WTC11 (cell line): ENCODE data around the gene CDC45. TPM values are rescaled to one million over a fixed set of nuclear protein-coding genes. Genes with fewer than 3 reads are reported as not detected.
A peak's percentile ranks its signal among the peaks of the same experiment; 100 is the strongest.

Experiments used
- ATAC-seq: fragments of 200-7000 bp; cut with Tn5 transposase; 2 replicates; pipeline ENCODE4 v1.10.0; 2021; ENCODE audit warnings: mild to moderate bottlenecking, moderate library complexity
- CTCF ChIA-PET: fragments of 300-600 bp; sonication (Branson Sonifier 250); formaldehyde crosslinking; loops from one replicate; lab custom pipeline; 2021; ENCODE audit warnings: antibody characterized with exemption; lab: Charles Lee
- POLR2A ChIA-PET: fragments of 350-600 bp; sonication (Branson Sonifier 250); formaldehyde crosslinking; loops from one replicate; lab custom pipeline; 2021; ENCODE audit warnings: antibody characterized with exemption; lab: Charles Lee
- DNase-seq: peaks from one replicate; pipeline ENCODE4 v3.0.0; 2021; ENCODE audit warnings: low spot score
- H3K27ac Mint-ChIP-seq: 2 replicates; pipeline ENCODE4 v1.8.0; 2021; ENCODE audit warnings: mixed read lengths
- H3K27me3 Mint-ChIP-seq: 2 replicates; pipeline ENCODE4 v1.8.0; 2021; ENCODE audit warnings: low read depth, mild to moderate bottlenecking, moderate library complexity, mixed read lengths
- H3K36me3 Mint-ChIP-seq: 2 replicates; pipeline ENCODE4 v1.8.0; 2021; ENCODE audit warnings: mixed read lengths
- H3K4me1 Mint-ChIP-seq: 2 replicates; pipeline ENCODE4 v1.8.0; 2022; ENCODE audit warnings: mixed read lengths
- H3K4me3 Mint-ChIP-seq: 2 replicates; pipeline ENCODE4 v1.8.0; 2021; ENCODE audit warnings: mild to moderate bottlenecking, moderate library complexity, mixed read lengths
- H3K9me3 Mint-ChIP-seq: 2 replicates; pipeline ENCODE4 v1.8.0; 2021; ENCODE audit warnings: mixed read lengths
- FOXJ3 ChIP-seq: sonication (generic); formaldehyde crosslinking; IDR thresholded peaks from 2 replicates; pipeline ENCODE4 v1.9.0; 2021; ENCODE audit warnings: missing genetic modification reagents, mild to moderate bottlenecking, borderline replicate concordance
- IRF2 ChIP-seq: sonication (generic); formaldehyde crosslinking; IDR thresholded peaks from 2 replicates; pipeline ENCODE4 v1.8.0; 2022; ENCODE audit warnings: low read depth, missing genetic modification reagents, borderline replicate concordance
- KAT7 ChIP-seq: sonication (generic); formaldehyde crosslinking; IDR thresholded peaks from 2 replicates; pipeline ENCODE4 v1.8.1; 2023; ENCODE audit warnings: missing genetic modification reagents, mild to moderate bottlenecking, borderline replicate concordance
- NFATC4 ChIP-seq: fragments of 250-450 bp; sonication (Bioruptor Pico); IDR thresholded peaks from 2 replicates; pipeline ENCODE4 v1.9.0; 2021; ENCODE audit warnings: mild to moderate bottlenecking
- NFYB ChIP-seq: sonication (generic); formaldehyde crosslinking; conservative IDR thresholded peaks from 2 replicates; pipeline ENCODE4 v1.8.0; 2022; ENCODE audit warnings: low read depth, missing genetic modification reagents
- TCF7 ChIP-seq: sonication (generic); formaldehyde crosslinking; IDR thresholded peaks from 2 replicates; pipeline ENCODE4 v1.8.0; 2022; ENCODE audit warnings: mild to moderate bottlenecking, low read depth, missing genetic modification reagents, moderate library complexity
- ZNF263 ChIP-seq: sonication (generic); formaldehyde crosslinking; IDR thresholded peaks from 2 replicates; pipeline ENCODE4 v1.8.1; 2022; ENCODE audit warnings: low read depth, mild to moderate bottlenecking, moderate library complexity, missing genetic modification reagents
- total RNA-seq: library from RNA; stranded (reverse); gene quantifications from 3 replicates; pipeline ENCODE4 v1.2.3, GENCODE V29; 2021
- TF ChIP-seq, protein P1 (sequence below): sonication (generic); formaldehyde crosslinking; IDR thresholded peaks from 2 replicates; pipeline ENCODE4 v1.8.1; 2023; ENCODE audit warnings: mild to moderate bottlenecking, missing genetic modification reagents, moderate library complexity
- TF ChIP-seq, protein P2 (sequence below): fragments of 250-450 bp; sonication (Bioruptor Pico); IDR thresholded peaks from 2 replicates; pipeline ENCODE4 v1.9.0; 2021; ENCODE audit warnings: mild to moderate bottlenecking
- TF ChIP-seq, protein P3 (sequence below): sonication (generic); formaldehyde crosslinking; IDR thresholded peaks from 2 replicates; pipeline ENCODE4 v1.8.1; 2023; ENCODE audit warnings: mild to moderate bottlenecking, moderate library complexity, missing genetic modification reagents
- TF ChIP-seq, protein P4 (sequence below): sonication (generic); formaldehyde crosslinking; IDR thresholded peaks from 2 replicates; pipeline ENCODE4 v1.8.1; 2023; ENCODE audit warnings: mild to moderate bottlenecking, missing genetic modification reagents, borderline replicate concordance
- TF ChIP-seq, protein P5 (sequence below): fragments of 250-450 bp; sonication (Bioruptor Pico); conservative IDR thresholded peaks from 2 replicates; pipeline ENCODE4 v1.9.0; 2021; ENCODE audit warnings: mild to moderate bottlenecking
- TF ChIP-seq, protein P6 (sequence below): sonication (generic); formaldehyde crosslinking; IDR thresholded peaks from 2 replicates; pipeline ENCODE4 v1.8.0; 2022; ENCODE audit warnings: missing genetic modification reagents
- TF ChIP-seq, protein P7 (sequence below): fragments of 250-450 bp; sonication (Bioruptor Pico); IDR thresholded peaks from 2 replicates; pipeline ENCODE4 v1.8.0; 2021; ENCODE audit warnings: mild to moderate bottlenecking

CDC45 gene
- total RNA-seq, 1 experiment from 2014 or later = 38.1 TPM

DNA sequence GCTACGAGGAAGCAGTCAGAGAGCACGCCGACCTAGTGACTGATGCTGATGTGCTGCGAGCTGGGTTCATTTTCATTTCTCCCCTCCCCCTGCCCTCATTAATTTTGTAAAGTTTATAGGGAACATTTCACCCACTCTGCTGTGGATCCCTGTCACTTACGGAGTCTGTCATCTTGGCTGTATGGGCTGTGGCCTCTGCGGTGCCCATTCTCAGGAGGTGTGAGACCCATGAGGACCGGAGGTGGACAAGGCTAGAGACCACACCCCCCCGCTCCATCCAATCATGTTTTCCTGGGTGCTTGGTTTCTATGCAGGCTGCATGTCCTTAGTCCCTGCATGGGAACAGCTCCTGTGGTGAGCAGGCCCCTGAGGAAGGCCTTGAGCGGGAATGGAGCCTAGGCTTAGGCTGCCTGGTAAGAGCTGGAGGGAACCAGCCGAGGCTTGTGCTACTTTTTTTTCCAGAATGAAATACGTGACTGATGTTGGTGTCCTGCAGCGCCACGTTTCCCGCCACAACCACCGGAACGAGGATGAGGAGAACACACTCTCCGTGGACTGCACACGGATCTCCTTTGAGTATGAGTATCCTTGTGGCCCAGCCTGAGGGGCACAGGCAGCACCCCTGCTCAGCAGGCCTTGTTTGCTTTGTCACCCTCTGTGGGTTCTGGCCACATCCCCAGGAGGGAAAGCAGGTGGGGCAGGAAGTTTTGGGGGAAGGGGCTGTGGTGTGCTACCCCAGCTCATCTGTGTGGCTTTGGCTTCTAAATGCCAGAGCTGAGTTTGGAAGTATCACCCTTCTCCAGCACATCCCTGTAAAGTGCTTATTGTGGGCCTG is 25.4 kb downstream of the CDC45 start:
- DNase-seq (no peak), ATAC-seq (no peak)
- Mint-ChIP-seq H3K36me3 (peaks cover 17% of the 10 kb centered on the region), H3K9me3 (no peaks in the 10 kb centered on the region), H3K4me3 (no peak overlapping the region), H3K27ac (no peak overlapping the region), H3K4me1 (peaks cover 5% of the 10 kb centered on the region; the same call in 1 of the 2 replicates), H3K27me3 (no peaks in the 10 kb centered on the region)
- ChIA-PET POLR2A (no interaction called here), CTCF (interaction anchor here (0.6 kb wide), 1 partner anchor 217 kb away, joined by 5 read pairs; no protein-coding TSS in a partner anchor)
- no peak for TF ChIP-seq NFATC4 (CRISPR knock-in tag)
- TF ChIP-seq, protein P1, sequence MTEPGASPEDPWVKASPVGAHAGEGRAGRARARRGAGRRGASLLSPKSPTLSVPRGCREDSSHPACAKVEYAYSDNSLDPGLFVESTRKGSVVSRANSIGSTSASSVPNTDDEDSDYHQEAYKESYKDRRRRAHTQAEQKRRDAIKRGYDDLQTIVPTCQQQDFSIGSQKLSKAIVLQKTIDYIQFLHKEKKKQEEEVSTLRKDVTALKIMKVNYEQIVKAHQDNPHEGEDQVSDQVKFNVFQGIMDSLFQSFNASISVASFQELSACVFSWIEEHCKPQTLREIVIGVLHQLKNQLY (CRISPR knock-in tag) = no peak
- TF ChIP-seq, protein P2, sequence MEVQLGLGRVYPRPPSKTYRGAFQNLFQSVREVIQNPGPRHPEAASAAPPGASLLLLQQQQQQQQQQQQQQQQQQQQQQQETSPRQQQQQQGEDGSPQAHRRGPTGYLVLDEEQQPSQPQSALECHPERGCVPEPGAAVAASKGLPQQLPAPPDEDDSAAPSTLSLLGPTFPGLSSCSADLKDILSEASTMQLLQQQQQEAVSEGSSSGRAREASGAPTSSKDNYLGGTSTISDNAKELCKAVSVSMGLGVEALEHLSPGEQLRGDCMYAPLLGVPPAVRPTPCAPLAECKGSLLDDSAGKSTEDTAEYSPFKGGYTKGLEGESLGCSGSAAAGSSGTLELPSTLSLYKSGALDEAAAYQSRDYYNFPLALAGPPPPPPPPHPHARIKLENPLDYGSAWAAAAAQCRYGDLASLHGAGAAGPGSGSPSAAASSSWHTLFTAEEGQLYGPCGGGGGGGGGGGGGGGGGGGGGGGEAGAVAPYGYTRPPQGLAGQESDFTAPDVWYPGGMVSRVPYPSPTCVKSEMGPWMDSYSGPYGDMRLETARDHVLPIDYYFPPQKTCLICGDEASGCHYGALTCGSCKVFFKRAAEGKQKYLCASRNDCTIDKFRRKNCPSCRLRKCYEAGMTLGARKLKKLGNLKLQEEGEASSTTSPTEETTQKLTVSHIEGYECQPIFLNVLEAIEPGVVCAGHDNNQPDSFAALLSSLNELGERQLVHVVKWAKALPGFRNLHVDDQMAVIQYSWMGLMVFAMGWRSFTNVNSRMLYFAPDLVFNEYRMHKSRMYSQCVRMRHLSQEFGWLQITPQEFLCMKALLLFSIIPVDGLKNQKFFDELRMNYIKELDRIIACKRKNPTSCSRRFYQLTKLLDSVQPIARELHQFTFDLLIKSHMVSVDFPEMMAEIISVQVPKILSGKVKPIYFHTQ = no peak
- TF ChIP-seq, protein P3, sequence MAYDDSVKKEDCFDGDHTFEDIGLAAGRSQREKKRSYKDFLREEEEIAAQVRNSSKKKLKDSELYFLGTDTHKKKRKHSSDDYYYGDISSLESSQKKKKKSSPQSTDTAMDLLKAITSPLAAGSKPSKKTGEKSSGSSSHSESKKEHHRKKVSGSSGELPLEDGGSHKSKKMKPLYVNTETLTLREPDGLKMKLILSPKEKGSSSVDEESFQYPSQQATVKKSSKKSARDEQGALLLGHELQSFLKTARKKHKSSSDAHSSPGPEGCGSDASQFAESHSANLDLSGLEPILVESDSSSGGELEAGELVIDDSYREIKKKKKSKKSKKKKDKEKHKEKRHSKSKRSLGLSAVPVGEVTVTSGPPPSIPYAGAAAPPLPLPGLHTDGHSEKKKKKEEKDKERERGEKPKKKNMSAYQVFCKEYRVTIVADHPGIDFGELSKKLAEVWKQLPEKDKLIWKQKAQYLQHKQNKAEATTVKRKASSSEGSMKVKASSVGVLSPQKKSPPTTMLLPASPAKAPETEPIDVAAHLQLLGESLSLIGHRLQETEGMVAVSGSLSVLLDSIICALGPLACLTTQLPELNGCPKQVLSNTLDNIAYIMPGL (CRISPR knock-in tag) = no peak
- TF ChIP-seq NFYB (CRISPR knock-in tag) = no peak
- TF ChIP-seq FOXJ3 (CRISPR knock-in tag) = no peak

DNA sequence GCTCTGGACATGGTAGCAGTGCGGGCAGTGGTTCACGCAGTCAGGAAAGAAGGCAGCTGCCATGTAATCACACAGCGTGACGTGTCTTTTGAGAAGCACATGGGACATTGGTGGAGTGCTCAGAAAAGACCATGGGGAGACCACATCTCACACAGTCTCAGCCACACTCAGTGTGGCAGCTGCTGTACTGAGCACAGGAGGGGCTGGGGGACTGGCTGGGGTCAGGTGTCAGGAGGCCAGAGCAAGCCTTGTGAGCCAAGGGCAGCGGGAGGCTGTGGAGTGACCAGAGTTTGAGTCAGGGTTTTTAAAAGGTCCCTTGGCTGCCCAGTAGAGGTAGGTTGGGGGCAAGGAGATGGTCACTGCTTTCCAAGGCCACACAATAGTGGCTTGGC is 26.0 kb downstream of the CDC45 start:
- Mint-ChIP-seq H3K36me3 (peaks cover 17% of the 10 kb centered on the region), H3K4me3 (no peak overlapping the region), H3K27me3 (no peaks in the 10 kb centered on the region)
- no peak for ATAC-seq
- no peak for TF ChIP-seq NFYB (CRISPR knock-in tag)
- TF ChIP-seq, protein P4, sequence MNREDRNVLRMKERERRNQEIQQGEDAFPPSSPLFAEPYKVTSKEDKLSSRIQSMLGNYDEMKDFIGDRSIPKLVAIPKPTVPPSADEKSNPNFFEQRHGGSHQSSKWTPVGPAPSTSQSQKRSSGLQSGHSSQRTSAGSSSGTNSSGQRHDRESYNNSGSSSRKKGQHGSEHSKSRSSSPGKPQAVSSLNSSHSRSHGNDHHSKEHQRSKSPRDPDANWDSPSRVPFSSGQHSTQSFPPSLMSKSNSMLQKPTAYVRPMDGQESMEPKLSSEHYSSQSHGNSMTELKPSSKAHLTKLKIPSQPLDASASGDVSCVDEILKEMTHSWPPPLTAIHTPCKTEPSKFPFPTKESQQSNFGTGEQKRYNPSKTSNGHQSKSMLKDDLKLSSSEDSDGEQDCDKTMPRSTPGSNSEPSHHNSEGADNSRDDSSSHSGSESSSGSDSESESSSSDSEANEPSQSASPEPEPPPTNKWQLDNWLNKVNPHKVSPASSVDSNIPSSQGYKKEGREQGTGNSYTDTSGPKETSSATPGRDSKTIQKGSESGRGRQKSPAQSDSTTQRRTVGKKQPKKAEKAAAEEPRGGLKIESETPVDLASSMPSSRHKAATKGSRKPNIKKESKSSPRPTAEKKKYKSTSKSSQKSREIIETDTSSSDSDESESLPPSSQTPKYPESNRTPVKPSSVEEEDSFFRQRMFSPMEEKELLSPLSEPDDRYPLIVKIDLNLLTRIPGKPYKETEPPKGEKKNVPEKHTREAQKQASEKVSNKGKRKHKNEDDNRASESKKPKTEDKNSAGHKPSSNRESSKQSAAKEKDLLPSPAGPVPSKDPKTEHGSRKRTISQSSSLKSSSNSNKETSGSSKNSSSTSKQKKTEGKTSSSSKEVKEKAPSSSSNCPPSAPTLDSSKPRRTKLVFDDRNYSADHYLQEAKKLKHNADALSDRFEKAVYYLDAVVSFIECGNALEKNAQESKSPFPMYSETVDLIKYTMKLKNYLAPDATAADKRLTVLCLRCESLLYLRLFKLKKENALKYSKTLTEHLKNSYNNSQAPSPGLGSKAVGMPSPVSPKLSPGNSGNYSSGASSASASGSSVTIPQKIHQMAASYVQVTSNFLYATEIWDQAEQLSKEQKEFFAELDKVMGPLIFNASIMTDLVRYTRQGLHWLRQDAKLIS (CRISPR knock-in tag) = no peak
- no peak for TF ChIP-seq IRF2 (CRISPR knock-in tag)
- TF ChIP-seq, protein P5, sequence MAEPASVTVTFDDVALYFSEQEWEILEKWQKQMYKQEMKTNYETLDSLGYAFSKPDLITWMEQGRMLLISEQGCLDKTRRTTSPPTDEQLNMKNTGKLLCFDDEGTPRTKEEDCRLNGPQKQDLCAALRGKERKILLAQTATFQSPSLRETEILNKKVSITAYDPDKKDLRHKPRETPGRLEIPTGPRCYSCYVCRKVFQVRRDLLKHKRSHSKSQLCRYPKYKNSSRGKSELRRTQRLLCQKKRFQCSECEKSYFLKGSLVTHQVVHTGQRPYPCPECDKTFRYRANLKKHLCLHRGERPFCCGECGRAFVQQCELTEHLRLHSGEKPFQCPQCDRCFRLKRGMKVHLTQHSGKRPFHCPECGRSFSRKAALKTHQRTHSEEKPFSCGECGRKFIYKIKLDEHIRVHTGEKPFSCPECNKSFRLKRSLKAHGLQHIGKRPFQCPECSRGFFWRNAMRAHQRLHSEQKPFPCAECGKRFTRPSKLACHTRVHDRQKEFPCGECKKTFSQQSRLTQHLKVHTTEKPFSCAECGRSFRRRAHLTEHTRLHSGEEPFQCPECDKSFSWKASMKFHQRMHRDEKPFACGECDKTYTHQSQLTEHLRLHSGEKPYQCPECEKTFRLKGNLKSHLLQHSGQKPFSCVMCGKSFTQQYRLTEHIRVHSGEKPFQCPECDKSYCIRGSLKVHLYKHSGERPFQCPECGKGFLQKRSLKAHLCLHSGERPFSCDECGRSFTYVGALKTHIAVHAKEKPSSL = no peak
- TF ChIP-seq, protein P6, sequence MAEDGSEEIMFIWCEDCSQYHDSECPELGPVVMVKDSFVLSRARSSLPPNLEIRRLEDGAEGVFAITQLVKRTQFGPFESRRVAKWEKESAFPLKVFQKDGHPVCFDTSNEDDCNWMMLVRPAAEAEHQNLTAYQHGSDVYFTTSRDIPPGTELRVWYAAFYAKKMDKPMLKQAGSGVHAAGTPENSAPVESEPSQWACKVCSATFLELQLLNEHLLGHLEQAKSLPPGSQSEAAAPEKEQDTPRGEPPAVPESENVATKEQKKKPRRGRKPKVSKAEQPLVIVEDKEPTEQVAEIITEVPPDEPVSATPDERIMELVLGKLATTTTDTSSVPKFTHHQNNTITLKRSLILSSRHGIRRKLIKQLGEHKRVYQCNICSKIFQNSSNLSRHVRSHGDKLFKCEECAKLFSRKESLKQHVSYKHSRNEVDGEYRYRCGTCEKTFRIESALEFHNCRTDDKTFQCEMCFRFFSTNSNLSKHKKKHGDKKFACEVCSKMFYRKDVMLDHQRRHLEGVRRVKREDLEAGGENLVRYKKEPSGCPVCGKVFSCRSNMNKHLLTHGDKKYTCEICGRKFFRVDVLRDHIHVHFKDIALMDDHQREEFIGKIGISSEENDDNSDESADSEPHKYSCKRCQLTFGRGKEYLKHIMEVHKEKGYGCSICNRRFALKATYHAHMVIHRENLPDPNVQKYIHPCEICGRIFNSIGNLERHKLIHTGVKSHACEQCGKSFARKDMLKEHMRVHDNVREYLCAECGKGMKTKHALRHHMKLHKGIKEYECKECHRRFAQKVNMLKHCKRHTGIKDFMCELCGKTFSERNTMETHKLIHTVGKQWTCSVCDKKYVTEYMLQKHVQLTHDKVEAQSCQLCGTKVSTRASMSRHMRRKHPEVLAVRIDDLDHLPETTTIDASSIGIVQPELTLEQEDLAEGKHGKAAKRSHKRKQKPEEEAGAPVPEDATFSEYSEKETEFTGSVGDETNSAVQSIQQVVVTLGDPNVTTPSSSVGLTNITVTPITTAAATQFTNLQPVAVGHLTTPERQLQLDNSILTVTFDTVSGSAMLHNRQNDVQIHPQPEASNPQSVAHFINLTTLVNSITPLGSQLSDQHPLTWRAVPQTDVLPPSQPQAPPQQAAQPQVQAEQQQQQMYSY (CRISPR knock-in tag) = no peak
- no peak for TF ChIP-seq ZNF263
- no peak for TF ChIP-seq TCF7 (CRISPR knock-in tag)
- TF ChIP-seq, protein P7, sequence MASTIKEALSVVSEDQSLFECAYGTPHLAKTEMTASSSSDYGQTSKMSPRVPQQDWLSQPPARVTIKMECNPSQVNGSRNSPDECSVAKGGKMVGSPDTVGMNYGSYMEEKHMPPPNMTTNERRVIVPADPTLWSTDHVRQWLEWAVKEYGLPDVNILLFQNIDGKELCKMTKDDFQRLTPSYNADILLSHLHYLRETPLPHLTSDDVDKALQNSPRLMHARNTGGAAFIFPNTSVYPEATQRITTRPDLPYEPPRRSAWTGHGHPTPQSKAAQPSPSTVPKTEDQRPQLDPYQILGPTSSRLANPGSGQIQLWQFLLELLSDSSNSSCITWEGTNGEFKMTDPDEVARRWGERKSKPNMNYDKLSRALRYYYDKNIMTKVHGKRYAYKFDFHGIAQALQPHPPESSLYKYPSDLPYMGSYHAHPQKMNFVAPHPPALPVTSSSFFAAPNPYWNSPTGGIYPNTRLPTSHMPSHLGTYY (CRISPR knock-in tag) = no peak
- TF ChIP-seq KAT7 (CRISPR knock-in tag) = no peak
- TF ChIP-seq, all 79 proteins: peak for 0
- no peak for DNase-seq
- peaks cover 5% of the 10 kb centered on the region; the same call in 1 of the 2 replicates for H3K4me1 Mint-ChIP-seq
- POLR2A ChIA-PET = no interaction called here
- H3K9me3 Mint-ChIP-seq = no peaks in the 10 kb centered on the region
- CTCF ChIA-PET = interaction anchor here (0.6 kb wide), 1 partner anchor 216 kb away, joined by 5 read pairs; no protein-coding TSS in a partner anchor
- 0 out of 2 replicates have a peak overlapping the region, but pooled peaks have one; percentile 49 for H3K27ac Mint-ChIP-seq
